ENCODE results near the gene SPTBN4. TPM values are rescaled to one million over a fixed set of nuclear protein-coding genes. Genes with fewer than 3 reads are reported as not detected.
"Not testable (repeated sequence)": the region's sequence is repeated elsewhere in the genome, so short reads cannot be mapped to it uniquely, and the experiment has no call there.

SPTBN4 gene
- total RNA-seq, 1 donor from 2014 or later = 1.4 TPM

DNA sequence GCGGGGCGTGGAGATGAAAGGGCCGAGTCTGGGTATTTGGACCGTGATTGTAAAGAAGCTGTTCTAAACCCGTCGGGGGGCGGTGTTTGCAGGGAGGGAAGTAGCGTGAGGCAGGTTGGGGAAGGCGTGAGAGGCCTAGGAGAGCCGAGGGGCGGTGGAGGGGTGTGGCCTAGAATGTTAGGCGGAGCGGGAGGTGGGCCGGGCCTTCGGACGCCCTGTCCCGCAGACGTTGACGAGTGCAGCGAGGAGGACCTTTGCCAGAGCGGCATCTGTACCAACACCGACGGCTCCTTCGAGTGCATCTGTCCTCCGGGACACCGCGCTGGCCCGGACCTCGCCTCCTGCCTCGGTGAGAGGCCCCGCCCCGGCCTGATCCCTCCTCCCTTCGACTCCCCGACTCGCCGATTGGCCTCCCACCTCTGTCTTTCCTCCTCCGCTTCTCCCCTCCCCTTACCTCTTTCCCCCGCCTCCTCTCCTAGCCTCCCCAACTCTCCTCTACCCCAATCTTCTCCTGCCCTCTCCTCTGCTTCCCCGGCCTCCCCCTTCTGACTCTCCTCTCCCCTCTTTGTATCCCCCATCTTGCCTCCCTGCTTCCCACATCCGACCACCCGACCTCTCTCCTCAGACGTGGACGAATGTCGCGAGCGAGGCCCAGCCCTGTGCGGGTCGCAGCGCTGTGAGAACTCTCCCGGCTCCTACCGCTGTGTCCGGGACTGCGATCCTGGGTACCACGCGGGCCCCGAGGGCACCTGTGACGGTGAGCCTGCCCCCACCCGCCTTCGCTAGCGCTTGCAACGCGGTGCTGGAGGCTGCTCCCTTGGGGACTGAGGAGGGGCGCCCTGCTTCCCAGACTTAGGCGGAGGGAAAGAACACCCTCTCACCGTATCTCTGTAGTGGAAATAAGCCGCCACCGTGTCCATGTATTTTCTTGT is 147.2 kb downstream of the SPTBN4 start:
- no peak for DNase-seq (ENCODE audit: extremely low read depth, low read depth, low spot score)

DNA sequence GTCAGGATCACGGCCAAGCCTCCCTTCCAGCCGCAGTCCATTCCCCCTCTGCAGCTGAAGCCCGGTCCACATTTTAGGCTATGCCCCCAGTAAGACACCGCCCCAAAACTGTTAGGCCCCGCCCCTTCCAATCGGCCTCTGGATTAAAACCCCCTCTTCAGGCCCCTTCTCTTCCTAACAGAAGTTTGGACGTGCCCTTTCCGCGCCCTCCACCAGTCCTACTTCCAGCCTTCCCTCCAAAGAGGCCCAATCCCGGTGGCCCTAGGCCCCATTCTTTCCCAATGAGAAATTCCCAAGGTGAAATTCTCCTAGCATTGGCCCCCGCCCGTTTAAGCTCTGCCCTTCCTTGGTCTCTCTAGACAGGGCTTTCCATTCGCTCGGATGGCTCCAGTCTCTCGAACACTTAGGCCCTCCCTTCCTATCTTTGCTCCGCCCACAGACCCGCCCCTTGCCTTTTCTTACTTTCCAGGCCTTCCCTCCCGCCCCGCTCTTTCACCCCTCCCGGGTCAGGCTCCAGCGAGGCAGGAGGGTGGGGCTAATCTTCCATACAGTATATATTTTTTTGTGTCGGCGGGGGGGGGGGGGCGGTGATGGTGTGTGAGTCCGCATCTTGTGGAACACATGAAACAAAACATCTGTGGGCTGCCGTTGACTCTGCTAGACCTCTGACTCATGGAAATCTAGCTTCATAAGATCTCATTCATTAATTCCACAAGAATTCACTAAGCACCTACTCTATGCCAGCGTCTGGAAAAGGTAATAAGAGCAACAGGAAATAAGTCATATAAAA is 148.0 kb downstream of the SPTBN4 start:
- no peak for DNase-seq (ENCODE audit: extremely low read depth, low read depth, low spot score)

DNA sequence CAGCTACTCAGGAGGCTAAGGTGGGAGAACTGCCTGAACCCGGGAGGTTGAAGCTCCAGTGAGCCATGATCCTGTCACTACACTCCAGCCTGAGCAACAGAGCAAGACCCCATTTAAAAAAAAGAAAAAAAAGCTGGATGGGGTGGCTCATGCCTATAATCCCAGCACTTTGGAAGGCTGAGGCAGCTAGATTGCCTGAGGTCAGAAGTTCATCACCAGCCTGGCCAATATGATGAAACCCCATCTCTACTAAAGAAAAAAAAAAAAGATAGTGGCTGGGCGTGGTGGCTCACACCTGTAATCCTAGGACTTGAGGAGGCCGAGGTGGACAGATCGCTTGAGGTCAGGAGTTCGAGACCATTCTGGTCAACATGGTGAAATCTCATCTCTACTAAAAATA is 149.4 kb downstream of the SPTBN4 start:
- no peak for DNase-seq (ENCODE audit: extremely low read depth, low read depth, low spot score)

DNA sequence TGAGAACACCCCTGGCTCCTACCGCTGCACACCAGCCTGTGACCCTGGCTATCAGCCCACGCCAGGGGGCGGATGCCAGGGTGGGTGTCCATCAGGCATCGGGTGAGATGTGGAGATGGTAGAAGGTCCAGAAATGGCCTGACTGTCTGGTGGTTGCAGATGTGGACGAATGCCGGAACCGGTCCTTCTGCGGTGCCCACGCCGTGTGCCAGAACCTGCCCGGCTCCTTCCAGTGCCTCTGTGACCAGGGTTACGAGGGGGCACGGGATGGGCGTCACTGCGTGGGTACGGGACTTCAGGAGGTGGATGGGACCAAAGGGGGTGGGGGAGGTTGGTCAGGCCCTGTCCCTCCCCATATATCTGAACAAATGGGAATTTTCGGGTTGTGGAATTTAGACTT is 150.1 kb downstream of the SPTBN4 start:
- DNase-seq (ENCODE audit: extremely low read depth, low read depth, low spot score) = no peak

DNA sequence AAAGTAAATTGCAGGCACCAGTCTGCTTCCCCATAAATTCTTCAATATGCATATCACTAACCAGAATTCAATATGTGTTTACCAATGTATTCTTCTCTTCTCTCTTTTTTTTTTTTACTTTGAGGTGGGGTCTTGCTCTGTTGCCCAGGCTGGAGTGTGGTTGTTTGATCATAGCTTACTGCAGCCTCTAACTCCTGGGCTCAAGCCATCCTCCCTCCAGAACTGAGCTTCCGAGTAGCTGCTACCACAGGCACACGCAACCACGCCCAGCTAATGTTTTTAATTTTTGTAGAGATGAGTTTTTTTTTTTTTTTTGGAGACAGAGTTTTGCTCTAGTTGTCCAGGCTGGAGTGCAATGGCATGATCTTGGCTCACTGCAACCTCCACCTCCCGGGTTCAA is 151.2 kb downstream of the SPTBN4 start:
- no peak for DNase-seq (ENCODE audit: extremely low read depth, low read depth, low spot score)

DNA sequence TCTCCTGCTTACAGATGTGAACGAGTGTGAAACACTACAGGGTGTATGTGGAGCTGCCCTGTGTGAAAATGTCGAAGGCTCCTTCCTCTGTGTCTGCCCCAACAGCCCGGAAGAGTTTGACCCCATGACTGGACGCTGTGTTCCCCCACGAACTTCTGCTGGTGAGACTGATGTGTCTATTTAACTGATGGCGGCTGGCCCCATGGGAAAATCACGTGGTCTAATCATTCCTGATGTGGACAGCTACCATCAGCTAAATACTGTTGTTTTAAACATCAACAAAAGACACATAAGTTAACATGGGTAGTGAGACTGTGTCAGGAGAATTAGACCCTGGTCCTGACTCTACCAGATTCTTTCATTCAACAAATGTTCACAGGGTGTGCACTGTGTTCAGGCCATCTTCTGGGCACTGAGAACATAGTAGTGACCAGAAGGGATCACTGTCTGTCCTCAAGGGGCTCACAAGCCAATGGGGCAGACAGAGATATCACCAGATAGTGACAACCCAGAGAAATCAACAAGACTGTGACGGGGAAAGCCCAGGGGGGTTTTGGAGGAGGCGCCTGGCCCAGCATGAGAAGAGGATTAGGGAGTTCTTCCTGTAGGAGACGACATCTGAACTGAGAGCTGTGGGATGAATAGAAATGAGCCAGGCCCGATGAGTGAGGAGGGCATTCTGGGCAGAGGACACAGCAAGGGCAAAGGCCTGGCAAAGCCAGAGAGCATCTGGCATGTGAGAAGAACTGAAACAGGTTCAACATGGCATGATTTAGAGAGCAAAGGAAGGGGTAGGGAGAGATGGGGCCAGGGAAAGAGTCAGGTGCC is 152.7 kb downstream of the SPTBN4 start:
- DNase-seq (ENCODE audit: extremely low read depth, low read depth, low spot score) = no peak

DNA sequence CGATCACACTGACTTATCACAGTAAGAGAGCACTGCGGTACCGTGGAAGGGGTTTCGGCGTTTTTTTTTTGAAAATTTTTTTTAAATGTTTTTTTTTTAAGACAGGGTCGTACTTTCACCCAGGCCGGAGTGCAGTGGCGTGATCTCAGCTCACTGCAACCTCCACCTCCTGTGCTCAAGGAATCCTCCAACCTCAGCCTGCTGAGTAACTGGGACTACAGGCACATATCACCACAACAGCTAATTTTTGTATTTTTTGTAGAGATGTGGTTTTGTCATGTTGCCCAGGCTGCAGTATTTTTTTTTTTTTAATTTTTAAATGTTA is 153.3 kb downstream of the SPTBN4 start:
- no peak for DNase-seq (ENCODE audit: extremely low read depth, low read depth, low spot score)

DNA sequence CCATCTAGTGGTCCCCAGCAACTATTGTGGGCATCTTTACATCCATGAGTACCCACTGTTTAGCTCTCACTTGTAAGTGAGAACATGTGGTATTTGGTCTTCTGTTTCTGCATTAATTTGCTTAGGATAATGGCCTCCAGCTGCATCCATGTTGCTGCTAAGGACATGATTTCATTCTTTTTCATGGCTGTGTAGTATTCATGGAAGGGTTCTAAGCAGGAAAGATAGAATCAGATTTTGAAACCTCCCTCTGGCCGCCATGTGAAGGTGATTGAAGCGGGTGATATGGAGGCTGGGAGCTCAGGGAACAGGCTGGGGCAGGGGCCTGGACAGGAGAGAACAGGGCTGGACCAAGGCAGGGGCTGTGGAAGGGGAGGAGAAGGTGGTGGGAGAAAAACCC is 154.5 kb downstream of the SPTBN4 start:
- DNase-seq (ENCODE audit: extremely low read depth, low read depth, low spot score) = no peak

DNA sequence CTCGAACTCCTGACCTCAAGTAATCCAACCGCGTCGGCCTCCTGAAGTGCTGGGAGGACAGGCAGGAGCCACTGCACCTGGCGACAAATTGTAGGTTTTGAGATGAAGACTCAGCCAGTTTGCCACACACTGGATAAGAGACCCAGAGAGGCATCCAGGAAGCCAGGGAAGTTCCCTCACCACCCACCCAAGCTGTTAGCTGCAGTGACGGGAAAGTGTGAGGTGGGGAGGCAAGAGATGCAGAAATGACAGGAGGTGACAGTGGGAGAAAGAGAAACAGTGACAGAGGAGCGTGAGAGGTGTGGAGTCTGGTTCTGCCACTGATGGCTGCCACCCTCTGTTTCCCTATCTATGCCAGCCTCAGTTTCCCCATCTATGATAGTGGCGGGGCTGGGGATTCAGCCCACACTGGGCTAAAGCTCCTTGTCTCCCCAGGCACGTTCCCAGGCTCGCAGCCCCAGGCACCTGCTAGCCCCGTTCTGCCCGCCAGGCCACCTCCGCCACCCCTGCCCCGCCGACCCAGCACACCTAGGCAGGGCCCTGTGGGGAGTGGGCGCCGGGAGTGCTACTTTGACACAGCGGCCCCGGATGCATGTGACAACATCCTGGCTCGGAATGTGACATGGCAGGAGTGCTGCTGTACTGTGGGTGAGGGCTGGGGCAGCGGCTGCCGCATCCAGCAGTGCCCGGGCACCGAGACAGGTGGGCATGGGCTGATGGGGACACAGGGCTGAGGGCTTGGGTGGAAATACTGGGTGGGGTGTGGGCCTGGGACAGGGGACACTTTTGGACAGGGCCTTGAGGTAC is 155.4 kb downstream of the SPTBN4 start:
- no peak for DNase-seq (ENCODE audit: extremely low read depth, low read depth, low spot score)

DNA sequence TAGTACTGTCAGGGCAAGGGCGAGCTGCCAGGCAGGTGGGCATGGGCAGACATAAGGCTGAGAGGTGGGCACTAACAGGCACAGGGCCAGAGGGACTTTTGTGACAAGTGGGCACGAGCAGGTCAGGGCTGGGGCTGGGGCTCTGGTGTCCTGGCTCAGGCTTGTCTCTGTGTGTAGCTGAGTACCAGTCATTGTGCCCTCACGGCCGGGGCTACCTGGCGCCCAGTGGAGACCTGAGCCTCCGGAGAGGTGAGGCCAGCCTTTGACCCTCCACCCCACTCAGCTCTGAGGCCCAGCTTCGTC is 155.9 kb downstream of the SPTBN4 start:
- no peak for DNase-seq (ENCODE audit: extremely low read depth, low read depth, low spot score)

DNA sequence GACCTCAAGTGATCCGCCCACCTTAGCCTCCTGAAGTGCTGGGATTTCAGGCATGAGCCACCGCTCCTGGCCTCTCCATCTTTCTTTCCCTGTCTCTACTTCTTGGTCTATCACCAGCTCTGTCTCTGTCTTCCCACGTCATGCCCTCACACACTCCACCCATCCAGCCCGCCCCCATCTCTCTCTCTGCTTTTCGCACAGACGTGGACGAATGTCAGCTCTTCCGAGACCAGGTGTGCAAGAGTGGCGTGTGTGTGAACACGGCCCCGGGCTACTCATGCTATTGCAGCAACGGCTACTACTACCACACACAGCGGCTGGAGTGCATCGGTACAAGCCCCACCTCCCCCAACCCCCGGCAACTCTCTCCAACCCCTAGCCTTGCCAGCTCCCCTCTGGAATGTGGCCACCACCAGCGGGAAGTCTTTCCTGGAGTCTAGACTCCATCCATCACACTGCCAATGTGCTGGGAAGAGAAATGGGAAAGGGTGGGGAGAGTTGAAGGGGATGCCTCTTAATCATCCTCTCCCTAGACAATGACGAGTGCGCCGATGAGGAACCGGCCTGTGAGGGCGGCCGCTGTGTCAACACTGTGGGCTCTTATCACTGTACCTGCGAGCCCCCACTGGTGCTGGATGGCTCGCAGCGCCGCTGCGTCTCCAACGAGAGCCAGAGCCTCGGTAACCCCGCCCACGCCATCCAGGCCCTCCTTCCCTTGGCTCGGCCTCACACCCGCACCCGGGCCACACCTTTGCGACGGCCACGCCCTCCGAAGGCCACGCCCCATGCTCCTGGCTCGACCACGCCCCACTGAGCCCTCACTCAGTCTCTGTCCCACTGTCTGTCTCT is 156.8 kb downstream of the SPTBN4 start:
- no peak for DNase-seq (ENCODE audit: extremely low read depth, low read depth, low spot score)

DNA sequence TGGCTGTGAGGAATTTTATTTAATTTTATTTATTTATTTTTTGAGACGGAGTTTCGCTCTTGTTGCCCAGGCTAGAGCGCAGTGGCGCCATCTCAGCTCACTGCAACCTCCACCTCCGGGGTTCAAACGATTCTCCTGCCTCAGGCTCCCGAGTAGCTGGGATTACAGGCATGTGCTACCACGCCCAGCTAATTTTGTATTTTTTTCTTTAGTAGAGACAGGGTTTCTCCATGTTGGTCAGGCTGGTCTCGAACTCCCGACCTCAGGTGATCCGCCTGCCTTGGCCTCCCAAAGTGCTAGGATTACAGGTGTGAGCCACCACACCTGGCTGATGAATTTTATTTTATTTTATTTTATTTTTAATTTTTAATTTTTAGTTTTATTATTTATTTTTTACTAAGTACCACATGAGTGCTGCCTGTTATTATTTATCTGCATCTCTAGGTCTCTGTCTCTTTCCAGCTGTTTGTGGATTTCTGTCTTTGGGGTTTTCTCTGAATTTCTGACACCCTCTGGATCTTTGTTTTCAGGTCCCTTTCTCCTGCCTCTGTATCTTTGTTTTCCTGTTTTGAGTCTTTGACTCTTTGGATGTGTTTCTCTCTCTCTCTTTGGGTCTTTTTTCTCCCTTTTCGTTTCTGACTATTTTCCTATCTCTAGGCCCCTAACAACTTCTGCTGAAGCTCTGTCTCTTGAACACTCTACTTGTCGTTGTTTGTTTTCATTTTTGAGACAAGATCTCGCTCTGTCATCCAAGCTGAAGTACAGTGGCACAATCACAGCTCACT is 157.8 kb downstream of the SPTBN4 start:
- DNase-seq (ENCODE audit: extremely low read depth, low read depth, low spot score) = not testable (repeated sequence)

DNA sequence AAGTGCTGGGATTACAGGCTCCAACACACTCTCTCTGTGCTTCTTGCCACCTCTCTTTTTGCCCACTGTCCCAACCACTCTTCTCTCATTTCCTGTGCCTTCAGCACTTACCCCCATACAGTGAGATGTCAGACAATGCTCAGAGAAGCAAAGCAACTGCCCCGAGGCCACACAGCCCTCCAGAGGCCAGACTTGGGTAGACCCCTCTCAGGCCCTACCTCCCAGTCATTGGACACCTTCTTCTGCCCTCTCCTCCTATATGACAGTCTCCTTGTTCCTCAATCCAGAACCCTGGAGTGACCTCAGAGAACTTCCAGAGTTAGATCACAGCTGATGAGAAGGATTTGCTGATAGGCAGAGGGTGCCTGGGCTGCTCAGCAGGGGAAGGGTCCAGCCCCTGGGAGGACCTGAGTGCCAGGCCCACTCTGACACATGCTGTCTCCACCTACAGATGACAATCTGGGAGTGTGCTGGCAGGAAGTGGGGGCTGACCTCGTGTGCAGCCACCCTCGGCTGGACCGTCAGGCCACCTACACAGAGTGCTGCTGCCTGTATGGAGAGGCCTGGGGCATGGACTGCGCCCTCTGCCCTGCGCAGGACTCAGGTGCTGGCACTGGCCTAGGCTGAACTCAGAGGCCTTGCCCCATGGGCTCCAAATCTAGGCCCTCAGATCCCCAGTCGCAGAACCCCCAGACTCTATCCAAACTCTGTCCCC is 158.8 kb downstream of the SPTBN4 start:
- DNase-seq (ENCODE audit: extremely low read depth, low read depth, low spot score) = no peak

Other genes with a start within 250 kb of the SPTBN4 start
- gene TTC9B, start 248.6 kb upstream of the SPTBN4 start, total RNA-seq = not detected in 2 replicates
- not detected in 2 replicates for gene CCNP, start 240.3 kb upstream of the SPTBN4 start, total RNA-seq
- 33.8 and 38.6 TPM in 2 replicates for gene AKT2, start 181.7 kb upstream of the SPTBN4 start, total RNA-seq
- gene C19orf47, start 118.6 kb upstream of the SPTBN4 start, total RNA-seq = 6.9 and 13.1 TPM in 2 replicates
- 505 and 567 TPM in 2 replicates for gene PLD3, start 118.3 kb upstream of the SPTBN4 start, total RNA-seq
- 0.05 TPM in 1 of 2 replicates, not detected in the other for gene HIPK4, start 76.8 kb upstream of the SPTBN4 start, total RNA-seq
- 1.3 and 2.4 TPM in 2 replicates for gene PRX, start 53.6 kb upstream of the SPTBN4 start, total RNA-seq
- gene SERTAD1, start 41.0 kb upstream of the SPTBN4 start, total RNA-seq = 13.2 and 17.3 TPM in 2 replicates
- gene SERTAD3, start 22.7 kb upstream of the SPTBN4 start, total RNA-seq = 15.8 and 18.8 TPM in 2 replicates
- gene BLVRB, start 1.3 kb upstream of the SPTBN4 start, total RNA-seq = 70.8 and 92.6 TPM in 2 replicates
- gene SHKBP1, start 109.9 kb downstream of the SPTBN4 start, total RNA-seq = 91.0 and 91.4 TPM in 2 replicates
- gene LTBP4, start 134.4 kb downstream of the SPTBN4 start, total RNA-seq = 29.2 and 35.0 TPM in 2 replicates
- gene NUMBL, start 223.7 kb downstream of the SPTBN4 start, total RNA-seq = 31.5 and 48.4 TPM in 2 replicates
- 10.2 and 16.1 TPM in 2 replicates for gene COQ8B, start 249.9 kb downstream of the SPTBN4 start, total RNA-seq